Measurements from ENCODE around the gene CTDP1. TPM values are rescaled to one million over a fixed set of nuclear protein-coding genes. Genes with fewer than 3 reads are reported as not detected.

Gene CTDP1
- total and polyA plus RNA-seq, 9 of the 15 experiments (the other 6 are each of a cell fraction or from before 2014, with no cell fraction given), result 0.07 to 19.2 (median 4.0) TPM

DNA sequence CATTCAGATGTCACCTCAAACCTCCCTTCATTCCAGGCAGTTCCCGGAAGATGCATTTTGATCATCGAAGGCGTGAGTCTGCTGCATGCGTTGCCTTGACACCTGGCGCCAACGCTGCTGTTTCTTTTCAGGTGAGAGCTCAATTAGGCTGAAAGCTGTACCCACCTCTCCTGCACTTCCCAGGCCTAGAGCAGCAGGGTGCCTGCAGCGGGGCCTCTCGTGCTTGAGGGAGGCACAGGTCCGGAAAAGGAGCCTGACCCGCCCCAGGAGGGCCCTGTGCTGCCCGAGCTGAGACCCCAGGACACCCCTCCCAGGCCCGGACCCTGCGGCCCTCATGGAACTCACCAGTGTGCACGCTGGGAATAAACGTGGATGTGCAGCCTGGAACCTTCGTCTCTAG lies 86.7 kb downstream of the CTDP1 start (continued):
- TF ChIP-seq, protein P1, sequence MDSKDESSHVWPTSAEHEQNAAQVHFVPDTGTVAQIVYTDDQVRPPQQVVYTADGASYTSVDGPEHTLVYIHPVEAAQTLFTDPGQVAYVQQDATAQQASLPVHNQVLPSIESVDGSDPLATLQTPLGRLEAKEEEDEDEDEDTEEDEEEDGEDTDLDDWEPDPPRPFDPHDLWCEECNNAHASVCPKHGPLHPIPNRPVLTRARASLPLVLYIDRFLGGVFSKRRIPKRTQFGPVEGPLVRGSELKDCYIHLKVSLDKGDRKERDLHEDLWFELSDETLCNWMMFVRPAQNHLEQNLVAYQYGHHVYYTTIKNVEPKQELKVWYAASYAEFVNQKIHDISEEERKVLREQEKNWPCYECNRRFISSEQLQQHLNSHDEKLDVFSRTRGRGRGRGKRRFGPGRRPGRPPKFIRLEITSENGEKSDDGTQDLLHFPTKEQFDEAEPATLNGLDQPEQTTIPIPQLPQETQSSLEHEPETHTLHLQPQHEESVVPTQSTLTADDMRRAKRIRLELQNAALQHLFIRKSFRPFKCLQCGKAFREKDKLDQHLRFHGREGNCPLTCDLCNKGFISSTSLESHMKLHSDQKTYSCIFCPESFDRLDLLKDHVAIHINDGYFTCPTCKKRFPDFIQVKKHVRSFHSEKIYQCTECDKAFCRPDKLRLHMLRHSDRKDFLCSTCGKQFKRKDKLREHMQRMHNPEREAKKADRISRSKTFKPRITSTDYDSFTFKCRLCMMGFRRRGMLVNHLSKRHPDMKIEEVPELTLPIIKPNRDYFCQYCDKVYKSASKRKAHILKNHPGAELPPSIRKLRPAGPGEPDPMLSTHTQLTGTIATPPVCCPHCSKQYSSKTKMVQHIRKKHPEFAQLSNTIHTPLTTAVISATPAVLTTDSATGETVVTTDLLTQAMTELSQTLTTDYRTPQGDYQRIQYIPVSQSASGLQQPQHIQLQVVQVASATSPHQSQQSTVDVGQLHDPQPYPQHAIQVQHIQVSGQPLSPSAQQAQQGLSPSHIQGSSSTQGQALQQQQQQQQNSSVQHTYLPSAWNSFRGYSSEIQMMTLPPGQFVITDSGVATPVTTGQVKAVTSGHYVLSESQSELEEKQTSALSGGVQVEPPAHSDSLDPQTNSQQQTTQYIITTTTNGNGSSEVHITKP (IDR thresholded peaks at IDR 0.05; ENCODE audit: partially characterized antibody), result no peak
- TF ChIP-seq RBM39 (optimal IDR thresholded peaks at IDR 0.05; ENCODE audit: low read depth, low read length), result no peak
- no peak for TF ChIP-seq KLF10 (CRISPR knock-in tag; IDR thresholded peaks at IDR 0.05)
- TF ChIP-seq, protein P2, sequence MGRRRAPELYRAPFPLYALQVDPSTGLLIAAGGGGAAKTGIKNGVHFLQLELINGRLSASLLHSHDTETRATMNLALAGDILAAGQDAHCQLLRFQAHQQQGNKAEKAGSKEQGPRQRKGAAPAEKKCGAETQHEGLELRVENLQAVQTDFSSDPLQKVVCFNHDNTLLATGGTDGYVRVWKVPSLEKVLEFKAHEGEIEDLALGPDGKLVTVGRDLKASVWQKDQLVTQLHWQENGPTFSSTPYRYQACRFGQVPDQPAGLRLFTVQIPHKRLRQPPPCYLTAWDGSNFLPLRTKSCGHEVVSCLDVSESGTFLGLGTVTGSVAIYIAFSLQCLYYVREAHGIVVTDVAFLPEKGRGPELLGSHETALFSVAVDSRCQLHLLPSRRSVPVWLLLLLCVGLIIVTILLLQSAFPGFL (CRISPR knock-in tag; IDR thresholded peaks at IDR 0.05), result no peak
- no peak for TF ChIP-seq ZNF217 (CRISPR knock-in tag; IDR thresholded peaks at IDR 0.05)
- TF ChIP-seq CBFA2T2 (conservative IDR thresholded peaks at IDR 0.05), result no peak
- TF ChIP-seq, protein P3, sequence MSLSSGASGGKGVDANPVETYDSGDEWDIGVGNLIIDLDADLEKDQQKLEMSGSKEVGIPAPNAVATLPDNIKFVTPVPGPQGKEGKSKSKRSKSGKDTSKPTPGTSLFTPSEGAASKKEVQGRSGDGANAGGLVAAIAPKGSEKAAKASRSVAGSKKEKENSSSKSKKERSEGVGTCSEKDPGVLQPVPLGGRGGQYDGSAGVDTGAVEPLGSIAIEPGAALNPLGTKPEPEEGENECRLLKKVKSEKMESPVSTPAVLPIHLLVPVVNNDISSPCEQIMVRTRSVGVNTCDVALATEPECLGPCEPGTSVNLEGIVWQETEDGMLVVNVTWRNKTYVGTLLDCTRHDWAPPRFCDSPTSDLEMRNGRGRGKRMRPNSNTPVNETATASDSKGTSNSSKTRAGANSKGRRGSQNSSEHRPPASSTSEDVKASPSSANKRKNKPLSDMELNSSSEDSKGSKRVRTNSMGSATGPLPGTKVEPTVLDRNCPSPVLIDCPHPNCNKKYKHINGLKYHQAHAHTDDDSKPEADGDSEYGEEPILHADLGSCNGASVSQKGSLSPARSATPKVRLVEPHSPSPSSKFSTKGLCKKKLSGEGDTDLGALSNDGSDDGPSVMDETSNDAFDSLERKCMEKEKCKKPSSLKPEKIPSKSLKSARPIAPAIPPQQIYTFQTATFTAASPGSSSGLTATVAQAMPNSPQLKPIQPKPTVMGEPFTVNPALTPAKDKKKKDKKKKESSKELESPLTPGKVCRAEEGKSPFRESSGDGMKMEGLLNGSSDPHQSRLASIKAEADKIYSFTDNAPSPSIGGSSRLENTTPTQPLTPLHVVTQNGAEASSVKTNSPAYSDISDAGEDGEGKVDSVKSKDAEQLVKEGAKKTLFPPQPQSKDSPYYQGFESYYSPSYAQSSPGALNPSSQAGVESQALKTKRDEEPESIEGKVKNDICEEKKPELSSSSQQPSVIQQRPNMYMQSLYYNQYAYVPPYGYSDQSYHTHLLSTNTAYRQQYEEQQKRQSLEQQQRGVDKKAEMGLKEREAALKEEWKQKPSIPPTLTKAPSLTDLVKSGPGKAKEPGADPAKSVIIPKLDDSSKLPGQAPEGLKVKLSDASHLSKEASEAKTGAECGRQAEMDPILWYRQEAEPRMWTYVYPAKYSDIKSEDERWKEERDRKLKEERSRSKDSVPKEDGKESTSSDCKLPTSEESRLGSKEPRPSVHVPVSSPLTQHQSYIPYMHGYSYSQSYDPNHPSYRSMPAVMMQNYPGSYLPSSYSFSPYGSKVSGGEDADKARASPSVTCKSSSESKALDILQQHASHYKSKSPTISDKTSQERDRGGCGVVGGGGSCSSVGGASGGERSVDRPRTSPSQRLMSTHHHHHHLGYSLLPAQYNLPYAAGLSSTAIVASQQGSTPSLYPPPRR (CRISPR knock-in tag; IDR thresholded peaks at IDR 0.05; ENCODE audit: borderline replicate concordance), result no peak
- no peak for TF ChIP-seq SRSF3 (IDR thresholded peaks at IDR 0.05; ENCODE audit: insufficient read depth, low read length)
- TF ChIP-seq UBTF (IDR thresholded peaks at IDR 0.05; ENCODE audit: borderline replicate concordance in 1 of 2, low read depth in 2 of 2, low read length in 2 of 2), result no peak
